Measurements from ENCODE around the gene ASF1A. TPM values are rescaled to one million over a fixed set of nuclear protein-coding genes. Genes with fewer than 3 reads are reported as not detected.

ASF1A gene
- total and polyA plus RNA-seq, 11 donors = 9.8 to 28.9 (median 22.1) TPM

DNA sequence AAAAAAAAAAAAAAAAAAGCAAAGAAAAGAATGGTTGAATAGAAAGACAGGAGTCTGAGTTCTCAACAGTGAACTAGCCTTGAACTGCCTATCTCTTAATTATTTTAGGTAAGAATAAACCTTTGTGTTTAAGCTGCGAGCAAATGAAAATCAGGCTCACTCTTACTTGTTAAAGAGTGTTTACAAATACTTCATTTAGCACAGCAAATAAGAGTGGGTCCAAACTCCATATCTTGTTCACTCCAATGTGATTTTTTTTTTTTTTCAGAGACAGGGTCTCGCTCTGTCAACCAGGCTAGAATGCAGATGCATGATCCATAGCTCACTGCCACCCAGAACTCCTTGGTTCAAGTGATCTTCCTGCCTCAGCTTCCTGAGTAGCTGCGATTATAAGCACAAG lies 29.1 kb downstream of the ASF1A start:
- no peak overlapping the region for H3K4me3 ChIP-seq
- DNase-seq (no peak), ATAC-seq (no peak)
- TF ChIP-seq, protein P1, sequence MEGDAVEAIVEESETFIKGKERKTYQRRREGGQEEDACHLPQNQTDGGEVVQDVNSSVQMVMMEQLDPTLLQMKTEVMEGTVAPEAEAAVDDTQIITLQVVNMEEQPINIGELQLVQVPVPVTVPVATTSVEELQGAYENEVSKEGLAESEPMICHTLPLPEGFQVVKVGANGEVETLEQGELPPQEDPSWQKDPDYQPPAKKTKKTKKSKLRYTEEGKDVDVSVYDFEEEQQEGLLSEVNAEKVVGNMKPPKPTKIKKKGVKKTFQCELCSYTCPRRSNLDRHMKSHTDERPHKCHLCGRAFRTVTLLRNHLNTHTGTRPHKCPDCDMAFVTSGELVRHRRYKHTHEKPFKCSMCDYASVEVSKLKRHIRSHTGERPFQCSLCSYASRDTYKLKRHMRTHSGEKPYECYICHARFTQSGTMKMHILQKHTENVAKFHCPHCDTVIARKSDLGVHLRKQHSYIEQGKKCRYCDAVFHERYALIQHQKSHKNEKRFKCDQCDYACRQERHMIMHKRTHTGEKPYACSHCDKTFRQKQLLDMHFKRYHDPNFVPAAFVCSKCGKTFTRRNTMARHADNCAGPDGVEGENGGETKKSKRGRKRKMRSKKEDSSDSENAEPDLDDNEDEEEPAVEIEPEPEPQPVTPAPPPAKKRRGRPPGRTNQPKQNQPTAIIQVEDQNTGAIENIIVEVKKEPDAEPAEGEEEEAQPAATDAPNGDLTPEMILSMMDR (IDR thresholded peaks at IDR 0.05) = no peak
- TF ChIP-seq POLR2A (IDR thresholded peaks at IDR 0.05) = no peak
- no peaks in the 10 kb centered on the region for H3K9me3 ChIP-seq
- H3K4me1 ChIP-seq = no peaks in the 10 kb centered on the region
- intact Hi-C loops (cut with DNase I) = no loop called here
- 81 to 98% (median 92%) methylated on average over 3 of the region's 3 CpGs for WGBS, 4 donors
- no peak overlapping the region for H3K27ac ChIP-seq
- H3K27me3 ChIP-seq = no peaks in the 10 kb centered on the region
- peaks cover 0 to 100% (median 88%) of the 10 kb centered on the region in 9 donors for H3K36me3 ChIP-seq

GRCh38 chr6:118930680-118931079 lies 36.7 kb downstream of the ASF1A start:
- Histone ChIP-seq H3K27ac (no peak overlapping the region), H3K27me3 (no peaks in the 10 kb centered on the region), H3K36me3 (peaks cover 0 to 72% (median 55%) of the 10 kb centered on the region in 9 donors), H3K4me3 (no peak overlapping the region), H3K9me3 (no peaks in the 10 kb centered on the region), H3K4me1 (peaks cover 0 to 16% (median 6%) of the 10 kb centered on the region in 12 donors)
- TF ChIP-seq, protein P1 (IDR thresholded peaks at IDR 0.05) = no peak
- TF ChIP-seq POLR2A (IDR thresholded peaks at IDR 0.05) = no peak
- intact Hi-C loops (cut with DNase I) = loop anchor here in 2 of 10 donors (5.0 kb wide), 1 partner anchor 33 kb away; no protein-coding TSS in a partner anchor
- 93 to 99% (median 94%) methylated on average over 3 of the region's 3 CpGs for WGBS, 4 donors
- ATAC-seq = no peak
- DNase-seq = no peak

GRCh38 chr6:118931436-118931835 lies 37.5 kb downstream of the ASF1A start:
- TF ChIP-seq, protein P1 (IDR thresholded peaks at IDR 0.05) = no peak
- TF ChIP-seq POLR2A (IDR thresholded peaks at IDR 0.05) = no peak
- Histone ChIP-seq H3K9me3 (no peaks in the 10 kb centered on the region), H3K4me3 (no peak overlapping the region), H3K27ac (no peak overlapping the region), H3K4me1 (peaks cover 0 to 21% (median 6%) of the 10 kb centered on the region in 12 donors), H3K27me3 (no peaks in the 10 kb centered on the region), H3K36me3 (peaks cover 0 to 65% (median 55%) of the 10 kb centered on the region in 9 donors)
- ATAC-seq = no peak
- WGBS, 4 donors = 93 to 97% (median 94%) methylated on average over 5 of the region's 5 CpGs
- DNase-seq = no peak
- intact Hi-C loops (cut with DNase I) = loop anchor here in 2 of 10 donors (5.0 kb wide), 1 partner anchor 34 kb away; no protein-coding TSS in a partner anchor

DNA sequence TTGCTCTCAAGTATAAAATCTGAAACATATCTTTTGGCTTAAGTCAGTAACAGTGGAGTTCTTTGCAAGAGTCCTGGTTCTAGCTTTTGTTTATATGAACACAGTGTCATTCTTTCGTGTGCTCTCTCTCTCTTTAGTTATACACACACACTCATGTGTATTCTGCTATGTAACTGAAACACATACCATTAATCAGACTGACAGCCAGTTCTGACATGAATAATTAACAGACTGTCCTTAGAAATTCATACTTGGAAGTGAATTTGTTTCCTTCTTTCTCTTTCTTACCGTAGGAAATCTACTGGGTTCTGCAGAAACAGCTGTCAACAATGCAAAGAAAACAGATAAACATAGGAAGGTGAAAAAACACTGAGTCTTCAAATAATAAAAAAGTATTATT lies 38.5 kb downstream of the ASF1A start:
- no peak for DNase-seq
- Histone ChIP-seq H3K9me3 (no peaks in the 10 kb centered on the region), H3K27me3 (no peaks in the 10 kb centered on the region), H3K4me3 (no peak overlapping the region), H3K4me1 (peaks cover 0 to 21% (median 6%) of the 10 kb centered on the region in 12 donors), H3K36me3 (peaks cover 0 to 55% (median 45%) of the 10 kb centered on the region in 9 donors), H3K27ac (no peak overlapping the region)
- ATAC-seq = no peak
- intact Hi-C loops (cut with DNase I) = loop anchor here in 2 of 10 donors (5.0 kb wide), 1 partner anchor 35 kb away; no protein-coding TSS in a partner anchor
- 82 to 88% (median 87%) methylated on average over 2 of the region's 2 CpGs for WGBS, 4 donors
- no peak for TF ChIP-seq POLR2A (IDR thresholded peaks at IDR 0.05)
- TF ChIP-seq, protein P1 (IDR thresholded peaks at IDR 0.05) = no peak

Measured in heart left ventricle (tissue), 16 donors.